Measurements from ENCODE around the gene TASL.

- no peak for TF ChIP-seq CTCF (IDR thresholded peaks at IDR 0.05; ENCODE audit: extremely low read depth in 1 of 2, insufficient read depth in 1 of 2, low read depth in 1 of 2, low read length in 2 of 2)
- no peak for TF ChIP-seq JUN (IDR thresholded peaks at IDR 0.05; ENCODE audit: borderline replicate concordance, insufficient read depth, insufficient read length, low read depth)
- TF ChIP-seq FOS (IDR thresholded peaks at IDR 0.05; ENCODE audit: borderline replicate concordance, insufficient read depth, low read length): no peak
- no peak for TF ChIP-seq MAX (IDR thresholded peaks at IDR 0.05; ENCODE audit: insufficient read depth, insufficient read length)
Observed at GRCh38 chrX:30572004-30572403, 5.6 kb downstream of the TASL start.

All from endothelial cell of umbilical vein (primary cell).